ENCODE measurements around the gene TRAPPC3L.

TRAPPC3L gene

GRCh38 chr6:116461932-116462885 is 83.3 kb downstream of the TRAPPC3L start:
- DNase-seq = peak; percentile 11

GRCh38 chr6:116461331-116461931 is 84.1 kb downstream of the TRAPPC3L start, which contains the start of gene CALHM6:
CALHM6 (plus strand) TSS chr6:116461375; CDS start chr6:116461930, 555 bp downstream.
- no peak for DNase-seq

GRCh38 chr6:116459927-116460326 is 85.6 kb downstream of the TRAPPC3L start:
- DNase-seq = no peak

- no peak for DNase-seq
Measured at GRCh38 chr6:116458264-116458663, 87.2 kb downstream of the TRAPPC3L start.

GRCh38 chr6:116456927-116457326 is 88.6 kb downstream of the TRAPPC3L start:
- DNase-seq = no peak

- no peak for DNase-seq
Measured at GRCh38 chr6:116456106-116456505, 89.4 kb downstream of the TRAPPC3L start.

GRCh38 chr6:116452531-116452930 is 93.0 kb downstream of the TRAPPC3L start:
- DNase-seq = no peak

- no peak for DNase-seq
Measured at GRCh38 chr6:116451916-116452315, 93.6 kb downstream of the TRAPPC3L start.

GRCh38 chr6:116450769-116451740 is 94.4 kb downstream of the TRAPPC3L start:
- DNase-seq = peak; percentile 64

- peak; percentile 93 for DNase-seq
Measured at GRCh38 chr6:116450185-116450710, 95.2 kb downstream of the TRAPPC3L start.

- DNase-seq = no peak
Measured at GRCh38 chr6:116449565-116449964, 95.9 kb downstream of the TRAPPC3L start.

- DNase-seq = no peak
Measured at GRCh38 chr6:116447496-116448011, 97.9 kb downstream of the TRAPPC3L start.

GRCh38 chr6:116447052-116447451 is 98.4 kb downstream of the TRAPPC3L start:
- no peak for DNase-seq

GRCh38 chr6:116446399-116446798 is 99.1 kb downstream of the TRAPPC3L start:
- no peak for DNase-seq

- no peak for DNase-seq
Measured at GRCh38 chr6:116445102-116445501, 100.4 kb downstream of the TRAPPC3L start.

Measured in DMS79 treated with DMSO at 0.1 percent for 48 hours (cell line).